ENCODE data around the gene EPHA7. TPM values are rescaled to one million over a fixed set of nuclear protein-coding genes. Genes with fewer than 3 reads are reported as not detected.

EPHA7 gene
- under 1 TPM in 3 of 4 donors, not detected in 1; 0.11 to 0.95 (median 0.47) TPM for total RNA-seq

- intact Hi-C loops (cut with DNase I), result no loop called here
- no peaks in the 10 kb centered on the region for H3K36me3 ChIP-seq
- peaks cover 0 to 88% (median 15%) of the 10 kb centered on the region in 4 donors for H3K27me3 ChIP-seq
- no peaks in the 10 kb centered on the region for H3K9me3 ChIP-seq
- H3K27ac ChIP-seq, result peak within 1 kb of the TSS in 3 of 4 donors; percentile 17 to 64 (median 34)
- TF ChIP-seq CTCF (IDR thresholded peaks at IDR 0.05) (no peak), POLR2A (IDR thresholded peaks at IDR 0.05) (peak in 1 of 4 donors; percentile 34)
- H3K4me1 ChIP-seq, result peaks cover 18 to 43% (median 19%) of the 10 kb centered on the region in 3 donors
- DNase-seq, result no peak
- 1 to 5% methylated on average over 32 to 38 of the region's 50 CpGs for WGBS, 2 donors
- peak within 1 kb of the TSS; percentile 28 to 58 (median 50) for H3K4me3 ChIP-seq
Measured at GRCh38 chr6:93419304-93420162, at the start of gene EPHA7. TSS of gene EPHA7 (minus strand) at chr6:93419559. CDS start at chr6:93419341, 218 bp downstream.

- DNase-seq, result no peak
- Histone ChIP-seq H3K4me3 (no peak overlapping the region), H3K27ac (no peak overlapping the region), H3K27me3 (no peaks in the 10 kb centered on the region), H3K4me1 (no peaks in the 10 kb centered on the region), H3K9me3 (no peaks in the 10 kb centered on the region), H3K36me3 (no peaks in the 10 kb centered on the region)
- intact Hi-C loops (cut with DNase I), result no loop called here
- 1 to 6% methylated on average over 4 of the region's 4 CpGs for WGBS, 2 donors
- TF ChIP-seq CTCF (IDR thresholded peaks at IDR 0.05) (no peak), POLR2A (IDR thresholded peaks at IDR 0.05) (no peak)
Measured at GRCh38 chr6:93468291-93468690, 48.9 kb upstream of the EPHA7 start.

- no peaks in the 10 kb centered on the region for H3K9me3 ChIP-seq
- 77 to 81% methylated on average over 6 of the region's 6 CpGs for WGBS, 2 donors
- H3K36me3 ChIP-seq, result no peaks in the 10 kb centered on the region
- H3K4me3 ChIP-seq, result no peak overlapping the region
- TF ChIP-seq CTCF (IDR thresholded peaks at IDR 0.05) (no peak), POLR2A (IDR thresholded peaks at IDR 0.05) (no peak)
- H3K4me1 ChIP-seq, result no peaks in the 10 kb centered on the region
- no peak overlapping the region for H3K27ac ChIP-seq
- H3K27me3 ChIP-seq, result no peaks in the 10 kb centered on the region
- DNase-seq, result no peak
- intact Hi-C loops (cut with DNase I), result no loop called here
Measured at GRCh38 chr6:93454533-93454932, 35.2 kb upstream of the EPHA7 start.

- Histone ChIP-seq H3K9me3 (no peaks in the 10 kb centered on the region), H3K27me3 (no peaks in the 10 kb centered on the region), H3K4me3 (no peak overlapping the region), H3K27ac (no peak overlapping the region), H3K4me1 (no peaks in the 10 kb centered on the region), H3K36me3 (no peaks in the 10 kb centered on the region)
- TF ChIP-seq POLR2A (IDR thresholded peaks at IDR 0.05) (no peak), CTCF (IDR thresholded peaks at IDR 0.05) (no peak)
- intact Hi-C loops (cut with DNase I), result no loop called here
- 73 to 77% methylated on average over 3 of the region's 3 CpGs for WGBS, 2 donors
- DNase-seq, result no peak
Measured at GRCh38 chr6:93453956-93454355, 34.6 kb upstream of the EPHA7 start.

- no peaks in the 10 kb centered on the region for H3K9me3 ChIP-seq
- intact Hi-C loops (cut with DNase I), result no loop called here
- H3K27ac ChIP-seq, result no peak overlapping the region
- no peaks in the 10 kb centered on the region for H3K4me1 ChIP-seq
- WGBS, 2 donors, result 37 to 63% methylated on average over 3 of the region's 3 CpGs
- H3K27me3 ChIP-seq, result no peaks in the 10 kb centered on the region
- no peak overlapping the region for H3K4me3 ChIP-seq
- no peaks in the 10 kb centered on the region for H3K36me3 ChIP-seq
- TF ChIP-seq CTCF (IDR thresholded peaks at IDR 0.05) (no peak), POLR2A (IDR thresholded peaks at IDR 0.05) (no peak)
- no peak for DNase-seq
Measured at GRCh38 chr6:93447874-93448273, 28.5 kb upstream of the EPHA7 start.
